Hepatocyte (in vitro differentiated cells): ENCODE measurements around the gene RXRA. TPM values are rescaled to one million over a fixed set of nuclear protein-coding genes. Genes with fewer than 3 reads are reported as not detected.

Source experiments
- DNase-seq: peaks from one replicate; pipeline ENCODE4 v3.0.0-alpha.2; 2016; ENCODE audit warnings: low spot score
- H2AFZ ChIP-seq: fragments of 200-600 bp; sonication (generic); 2 replicates; pipeline ENCODE4 v1.6.0; 2016; ENCODE audit warnings: antibody characterized with exemption, mild to moderate bottlenecking
- H3K27ac ChIP-seq: fragments of 200-600 bp; sonication (generic); 2 replicates; pipeline ENCODE4 v1.5.1; 2016; ENCODE audit warnings: mild to moderate bottlenecking
- H3K27me3 ChIP-seq: fragments of 200-600 bp; sonication (generic); 2 replicates; pipeline ENCODE4 v1.6.1; 2016
- H3K36me3 ChIP-seq: fragments of 200-600 bp; sonication (generic); replicated peaks from 2 replicates; pipeline ENCODE4 v1.5.1; 2016; ENCODE audit warnings: low read depth; ENCODE audit not compliant: insufficient read depth
- H3K4me1 ChIP-seq: fragments of 200-600 bp; sonication (generic); 2 replicates; pipeline ENCODE4 v1.5.1; 2016; ENCODE audit warnings: mild to moderate bottlenecking, moderate library complexity; ENCODE audit not compliant: insufficient read depth
- H3K4me2 ChIP-seq: fragments of 200-600 bp; sonication (generic); 2 replicates; pipeline ENCODE4 v1.6.0; 2016
- H3K4me3 ChIP-seq: fragments of 200-600 bp; sonication (generic); 2 replicates; pipeline ENCODE4 v1.5.1; 2016; ENCODE audit warnings: mild to moderate bottlenecking
- H3K79me2 ChIP-seq: fragments of 200-600 bp; sonication (generic); 2 replicates; pipeline ENCODE4 v1.6.0; 2017; ENCODE audit warnings: mild to moderate bottlenecking
- H3K9me2 ChIP-seq: fragments of 200-600 bp; sonication (generic); replicated peaks from 2 replicates; pipeline ENCODE4 v1.6.0; 2017; ENCODE audit warnings: mild to moderate bottlenecking; ENCODE audit not compliant: insufficient read depth
- H3K9me3 ChIP-seq: fragments of 200-600 bp; sonication (generic); 2 replicates; pipeline ENCODE4 v1.5.1; 2016; ENCODE audit warnings: low read depth, mild to moderate bottlenecking
- H4K20me1 ChIP-seq: fragments of 200-600 bp; sonication (generic); 2 replicates; pipeline ENCODE4 v1.6.0; 2016; ENCODE audit warnings: mild to moderate bottlenecking; ENCODE audit not compliant: insufficient read depth, poor library complexity, severe bottlenecking
- CTCF ChIP-seq: fragments of 200-600 bp; sonication (generic); IDR thresholded peaks from 2 replicates; pipeline ENCODE4 v1.5.1; 2016; ENCODE audit warnings: antibody characterized with exemption, mild to moderate bottlenecking; ENCODE audit not compliant: poor library complexity
- EZH2 ChIP-seq: fragments of 200-600 bp; sonication (generic); IDR thresholded peaks from 2 replicates; pipeline ENCODE4 v1.6.1; 2016; ENCODE audit warnings: antibody characterized with exemption, mild to moderate bottlenecking, borderline replicate concordance
- EZH2phosphoT487 ChIP-seq: fragments of 200-600 bp; sonication (generic); IDR thresholded peaks from one replicate; pipeline ENCODE4 v1.6.1; 2018; ENCODE audit warnings: antibody characterized with exemption, mild to moderate bottlenecking, low read depth, moderate library complexity; ENCODE audit not compliant: unreplicated experiment, severe bottlenecking
- WGBS: methylation state at CpG from one replicate; pipeline ENCODE4 v1.1.6; 2016; ENCODE audit warnings: low lambda C conversion rate; ENCODE audit errors: missing lambda C conversion rate; 5-methylcytosine and 5-hydroxymethylcytosine counted together
- polyA plus RNA-seq: library from polyadenylated mRNA; unstranded; fragments of >200 nt; fragmentation: Nextera tagmentation; extraction: Ambion mirVana; gene quantifications from 2 replicates; pipeline ENCODE4 v1.2.1, GENCODE V29; 2016
- total RNA-seq: library from RNA; depleted of rRNA; stranded (reverse); fragments of >200 nt; gene quantifications from 2 replicates; pipeline ENCODE4 v1.2.3, GENCODE V29; 2014

RXRA gene
- total and polyA plus RNA-seq, 2 experiments from 2014 or later, result 35.9 to 41.6 TPM

DNA sequence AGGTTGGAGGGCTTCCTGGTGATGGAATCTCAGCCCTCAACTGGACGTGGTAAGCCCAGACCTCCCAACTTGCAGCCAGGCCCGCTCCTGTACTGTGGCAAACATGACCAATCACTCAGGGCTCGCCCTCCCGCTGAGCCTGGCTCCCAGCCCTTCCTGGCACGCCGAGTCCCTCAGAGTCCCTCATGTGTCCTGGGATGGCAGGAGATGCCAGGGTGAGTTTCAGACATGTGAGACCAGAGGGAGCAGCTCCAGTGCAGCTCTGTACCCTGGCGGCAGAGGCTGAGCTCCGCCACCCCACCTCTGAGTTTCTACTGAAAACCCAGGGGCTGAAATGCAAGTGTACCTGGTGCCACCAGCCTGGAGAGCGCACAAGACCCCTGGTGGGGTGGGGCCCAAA lies 42.0 kb upstream of the RXRA start:
- H3K36me3 ChIP-seq, result no peaks in the 10 kb centered on the region
- H4K20me1 ChIP-seq, result no peaks in the 10 kb centered on the region
- no peak overlapping the region for H3K4me2 ChIP-seq
- no peak overlapping the region for H3K4me3 ChIP-seq
- no peak for DNase-seq
- TF ChIP-seq EZH2 (no peak), CTCF (no peak), EZH2phosphoT487 (no peak)
- no peaks in the 10 kb centered on the region for H3K9me2 ChIP-seq
- H2AFZ ChIP-seq, result no peak overlapping the region
- peaks cover 14% of the 10 kb centered on the region for H3K4me1 ChIP-seq
- no peaks in the 10 kb centered on the region for H3K27me3 ChIP-seq
- no peaks in the 10 kb centered on the region for H3K9me3 ChIP-seq
- no peaks in the 10 kb centered on the region for H3K79me2 ChIP-seq
- 94% methylated on average over 9 of the region's 9 CpGs for WGBS
- H3K27ac ChIP-seq, result no peak overlapping the region

GRCh38 chr9:134284741-134285140 lies 41.5 kb upstream of the RXRA start:
- Histone ChIP-seq H2AFZ (no peak overlapping the region), H3K4me3 (no peak overlapping the region), H3K9me2 (no peaks in the 10 kb centered on the region), H3K27me3 (no peaks in the 10 kb centered on the region), H3K9me3 (no peaks in the 10 kb centered on the region), H3K36me3 (no peaks in the 10 kb centered on the region), H4K20me1 (no peaks in the 10 kb centered on the region), H3K79me2 (no peaks in the 10 kb centered on the region), H3K27ac (no peak overlapping the region), H3K4me1 (peaks cover 14% of the 10 kb centered on the region), H3K4me2 (no peak overlapping the region)
- WGBS, result 98% methylated on average over 10 of the region's 12 CpGs
- no peak for TF ChIP-seq CTCF
- TF ChIP-seq EZH2, result no peak
- no peak for TF ChIP-seq EZH2phosphoT487
- no peak for DNase-seq

DNA sequence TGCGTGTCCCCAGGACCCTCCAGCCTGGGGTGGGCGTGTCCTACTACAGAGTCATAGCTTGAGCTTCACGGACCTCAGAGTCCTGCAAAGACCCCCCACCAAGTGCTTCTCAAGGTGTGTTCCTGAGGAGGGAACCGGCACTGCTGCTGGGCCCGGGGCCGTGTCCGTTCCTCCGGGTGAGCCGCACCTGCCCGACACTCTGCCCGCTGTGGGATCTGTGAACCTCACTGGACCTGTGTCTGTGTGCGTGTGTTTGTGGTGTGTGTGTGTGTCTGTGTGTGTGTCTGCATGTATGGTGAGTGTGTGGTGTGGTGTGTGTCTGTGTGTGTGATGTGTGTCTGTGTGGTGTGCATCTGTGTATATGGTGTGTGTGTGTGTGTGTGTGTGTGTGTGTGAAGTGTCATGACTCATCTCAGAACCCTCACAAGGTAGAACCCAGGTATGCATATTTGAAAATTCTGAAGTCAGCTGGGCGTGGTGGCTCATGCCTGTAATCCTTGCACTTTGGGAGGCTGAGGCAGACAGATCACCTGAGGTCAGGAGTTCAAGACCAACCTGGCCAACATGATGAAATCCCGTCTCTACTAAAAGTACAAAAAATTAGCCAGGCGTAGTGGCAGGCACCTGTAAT lies 40.9 kb upstream of the RXRA start:
- no peaks in the 10 kb centered on the region for H3K9me3 ChIP-seq
- WGBS, result 82% methylated on average over 15 of the region's 15 CpGs
- H3K27ac ChIP-seq, result no peak overlapping the region
- H3K4me2 ChIP-seq, result no peak overlapping the region
- no peaks in the 10 kb centered on the region for H3K27me3 ChIP-seq
- H3K4me1 ChIP-seq, result peaks cover 14% of the 10 kb centered on the region
- H3K36me3 ChIP-seq, result no peaks in the 10 kb centered on the region
- no peaks in the 10 kb centered on the region for H4K20me1 ChIP-seq
- no peaks in the 10 kb centered on the region for H3K9me2 ChIP-seq
- no peak for TF ChIP-seq CTCF
- no peak for TF ChIP-seq EZH2phosphoT487
- TF ChIP-seq EZH2, result no peak
- no peak overlapping the region for H3K4me3 ChIP-seq
- no peaks in the 10 kb centered on the region for H3K79me2 ChIP-seq
- no peak overlapping the region for H2AFZ ChIP-seq
- DNase-seq, result no peak
